Kidney epithelial cell (primary cell): Measurements from ENCODE around the gene TCAF1. TPM values are rescaled to one million over a fixed set of nuclear protein-coding genes. Genes with fewer than 3 reads are reported as not detected.

Source experiments
- DNase-seq: peaks from one replicate; pipeline ENCODE4 v3.0.0-alpha.2; 2010; ENCODE audit warnings: low read depth
- H3K27me3 ChIP-seq: 2 replicates; pipeline ENCODE4 v1.6.0; 2011; ENCODE audit warnings: low read length; ENCODE audit not compliant: control insufficient read depth, insufficient read depth
- H3K36me3 ChIP-seq: 2 replicates; pipeline ENCODE4 v1.5.1; 2011; ENCODE audit warnings: low read length; ENCODE audit not compliant: control insufficient read depth, insufficient read depth
- H3K4me3 ChIP-seq: 2 replicates; pipeline ENCODE4 v1.5.1; 2011; ENCODE audit warnings: low read depth, mild to moderate bottlenecking, control low read depth, low read length
- CTCF ChIP-seq: IDR thresholded peaks from 2 replicates; pipeline ENCODE4 v1.5.1; 2011; ENCODE audit warnings: mild to moderate bottlenecking, moderate library complexity, low read length, control low read depth, inconsistent platforms; ENCODE audit not compliant: insufficient read depth, poor library complexity, severe bottlenecking
- total RNA-seq: library from RNA; depleted of rRNA; stranded (reverse); fragments of >200 nt; gene quantifications from 2 replicates; pipeline ENCODE4 v1.2.3, GENCODE V29; 2015

Gene TCAF1
- total RNA-seq, 1 donor from 2014 or later, result 37.4 TPM

GRCh38 chr7:143914938-143915652 lies 13.1 kb upstream of the TCAF1 start:
- H3K4me3 ChIP-seq, result no peak overlapping the region
- no peak for DNase-seq
- no peak for TF ChIP-seq CTCF

GRCh38 chr7:143913945-143914615 lies 12.1 kb upstream of the TCAF1 start:
- H3K4me3 ChIP-seq, result no peak overlapping the region
- no peak for DNase-seq
- no peak for TF ChIP-seq CTCF
- no peaks in the 10 kb centered on the region for H3K36me3 ChIP-seq
- no peaks in the 10 kb centered on the region for H3K27me3 ChIP-seq

More at GRCh38 chr7:143914938-143915652, 13.1 kb upstream of the TCAF1 start:
- Histone ChIP-seq H3K36me3 (no peaks in the 10 kb centered on the region), H3K27me3 (no peaks in the 10 kb centered on the region)

GRCh38 chr7:143910473-143911248 lies 8.7 kb upstream of the TCAF1 start:
- no peak for DNase-seq
- no peak overlapping the region for H3K4me3 ChIP-seq
- no peak for TF ChIP-seq CTCF
- no peaks in the 10 kb centered on the region for H3K27me3 ChIP-seq
- no peaks in the 10 kb centered on the region for H3K36me3 ChIP-seq

- Histone ChIP-seq H3K4me3 (no peak overlapping the region), H3K36me3 (no peaks in the 10 kb centered on the region), H3K27me3 (no peaks in the 10 kb centered on the region)
- TF ChIP-seq CTCF, result no peak
- no peak for DNase-seq
Observed at GRCh38 chr7:143909863-143910262, 7.9 kb upstream of the TCAF1 start.

GRCh38 chr7:143908120-143908519 lies 6.1 kb upstream of the TCAF1 start:
- DNase-seq, result no peak
- no peak for TF ChIP-seq CTCF
- Histone ChIP-seq H3K27me3 (no peaks in the 10 kb centered on the region), H3K36me3 (no peaks in the 10 kb centered on the region), H3K4me3 (no peak overlapping the region)
